Stomach (tissue), 19 donors: ENCODE data around the gene FLII. TPM values are rescaled to one million over a fixed set of nuclear protein-coding genes. Genes with fewer than 3 reads are reported as not detected.
"Not testable (repeated sequence)": the region's sequence is repeated elsewhere in the genome, so short reads cannot be mapped to it uniquely, and the experiment has no call there.

Experiments used
- DNase-seq, 2 donors: peaks; one replicate each; pipeline versions ENCODE4 v3.0.0 to v3.0.0-alpha.2; 2013 to 2019
- H3K27ac ChIP-seq, 5 donors: fragments of 200-600 bp in 4 of 5; sonication (generic) in 4 of 5; one replicate each; pipeline ENCODE4 v1.5.1; 2013 to 2019; ENCODE audit warnings: mild to moderate bottlenecking in 1 of 5, moderate library complexity in 1 of 5
- H3K27me3 ChIP-seq, 3 donors: fragments of 200-600 bp; sonication (generic); one replicate each; pipeline ENCODE4 v1.5.1; 2017 to 2019; ENCODE audit warnings: mixed run types in 1 of 3
- H3K36me3 ChIP-seq, 4 donors: fragments of 200-600 bp; sonication (generic); 1 replicate in 3 of 4; 2 replicates in 1 of 4; pipeline ENCODE4 v1.5.1; 2016 to 2019
- H3K4me1 ChIP-seq, 4 donors: fragments of 200-600 bp; sonication (generic); one replicate each; pipeline ENCODE4 v1.5.1; 2016 to 2019
- H3K4me3 ChIP-seq, 4 donors: fragments of 200-600 bp; sonication (generic) in 3 of 4; one replicate each; pipeline ENCODE4 v1.5.1; 2016 to 2019; ENCODE audit warnings: mild to moderate bottlenecking in 1 of 4
- H3K9me3 ChIP-seq, 4 donors: fragments of 200-600 bp; sonication (generic); one replicate each; pipeline ENCODE4 v1.5.1; 2016 to 2019
- CTCF ChIP-seq, 7 experiments: fragments of 450-650 bp in 4 of 7; fragments of 200-600 bp in 3 of 7; sonication (generic) in 3 of 7; IDR thresholded peaks; one replicate each; pipeline ENCODE4 v1.5.1; 2016 to 2019; ENCODE audit warnings: antibody characterized with exemption in 7 of 7, control low read depth in 2 of 7, mild to moderate bottlenecking in 1 of 7
- EP300 ChIP-seq: sonication (generic); formaldehyde crosslinking; IDR thresholded peaks from one replicate; pipeline ENCODE4 v1.6.1; 2017; ENCODE audit warnings: antibody characterized with exemption
- POLR2A ChIP-seq, 4 donors: fragments of 450-650 bp; IDR thresholded peaks; one replicate each; pipeline ENCODE4 v1.6.1; 2016; ENCODE audit warnings: antibody characterized with exemption in 4 of 4, control low read depth in 2 of 4, mild to moderate bottlenecking in 1 of 4, moderate library complexity in 1 of 4
- POLR2AphosphoS5 ChIP-seq, 3 donors: sonication (generic); formaldehyde crosslinking; IDR thresholded peaks; one replicate each; pipeline ENCODE4 v1.6.1; 2016; ENCODE audit warnings: antibody characterized with exemption in 3 of 3
- WGBS, 5 donors: extraction: QIAGEN DNeasy Blood & Tissue Kit in 3 of 5; methylation state at CpG; one replicate each; pipeline versions ENCODE4 v1.1.5 to v1.1.7; 2013 to 2018; 5-methylcytosine and 5-hydroxymethylcytosine counted together
- intact Hi-C: fragments of 100-400 bp; cut with DNase I; formaldehyde crosslinking; loops from one replicate; pipeline ENCODE4 v1.15.1; 2023; ENCODE audit warnings: low total_unique reads
- long read RNA-seq, 10 donors: transcript quantifications; one replicate each; lab custom pipeline, GENCODE V29; 2026
- polyA plus RNA-seq, 3 donors: library from polyadenylated mRNA; stranded (reverse); fragments of 200-250 nt; gene quantifications; one replicate each; pipeline ENCODE4 v1.2.3, GENCODE V29; 2013
- total RNA-seq, 5 donors: library from RNA; depleted of rRNA; stranded (reverse); fragments of >200 nt; gene quantifications; one replicate each; pipeline versions ENCODE4 v1.1.0 to v1.2.3, GENCODE V29; 2014 to 2016
- donor health status: healthy with polysubstance abuse.
- donor health status: Bipolar disorder and iron deficiency.
- donor health status: healthy.

FLII gene
- total RNA-seq (100 to 1,000 TPM; 107 to 677 (median 423) TPM), polyA plus RNA-seq (100 to 1,000 TPM; 114 to 237 (median 157) TPM)
- long read RNA-seq, donor 1, full-length matches to known transcripts: 4 of 9 reads
- long read RNA-seq, donor 1, partial matches to known transcripts: 5 of 9 reads
- long read RNA-seq, donor 1, other reads (novel, unspliced or antisense): 0 of 9 reads
- long read RNA-seq, donor 2, full-length matches to known transcripts: 4 of 4 reads
- long read RNA-seq, donor 2, partial matches to known transcripts: 0 of 4 reads
- long read RNA-seq, donor 2, other reads (novel, unspliced or antisense): 0 of 4 reads
- long read RNA-seq, donor 3, partial matches to known transcripts: 0 of 1 reads
- long read RNA-seq, donor 3, other reads (novel, unspliced or antisense): 0 of 1 reads
- long read RNA-seq, donor 4: 0 reads
- long read RNA-seq, donor 5, partial matches to known transcripts: 14 of 16 reads
- long read RNA-seq, donor 5, other reads (novel, unspliced or antisense): 0 of 16 reads
- long read RNA-seq, donor 6, full-length matches to known transcripts: 10 of 70 reads
- long read RNA-seq, donor 6, partial matches to known transcripts: 55 of 70 reads
- long read RNA-seq, donor 6, other reads (novel, unspliced or antisense): 5 of 70 reads
- long read RNA-seq, donor 7, full-length matches to known transcripts: 8 of 26 reads
- long read RNA-seq, donor 7, partial matches to known transcripts: 18 of 26 reads
- long read RNA-seq, donor 7, other reads (novel, unspliced or antisense): 0 of 26 reads
- long read RNA-seq, donor 8, partial matches to known transcripts: 6 of 9 reads
- long read RNA-seq, donor 8, other reads (novel, unspliced or antisense): 0 of 9 reads
- long read RNA-seq, donor 9, partial matches to known transcripts: 17 of 23 reads
- long read RNA-seq, donor 9, other reads (novel, unspliced or antisense): 0 of 23 reads
- long read RNA-seq, donor 10, partial matches to known transcripts: 0 of 3 reads
- long read RNA-seq, donor 10, other reads (novel, unspliced or antisense): 0 of 3 reads

GRCh38 chr17:18258356-18259038, at the start of gene FLII:
Gene FLII (minus strand): TSS chr17:18258738. CDS start chr17:18258690, 48 bp downstream.
- DNase-seq: peak; percentile 61 to 84
- H3K36me3 ChIP-seq: peaks cover 19 to 40% (median 38%) of the 10 kb centered on the region in 4 donors
- peak; percentile 24 to 81 (median 80) for TF ChIP-seq POLR2AphosphoS5 (IDR thresholded peaks at IDR 0.05)
- TF ChIP-seq POLR2A (IDR thresholded peaks at IDR 0.05): no peak
- intact Hi-C loops: no loop called here
- peaks cover 41 to 62% (median 59%) of the 10 kb centered on the region in 4 donors for H3K4me1 ChIP-seq
- H3K27me3 ChIP-seq: no peaks in the 10 kb centered on the region
- WGBS, 5 donors: 0 to 1% (median 0%) methylated on average over 21 to 71 of the region's 71 CpGs; no CpG with 5 or more reads in 1 of the 5 donors
- H3K27ac ChIP-seq: peak within 1 kb of the TSS; percentile 94 to 98 (median 97)
- peak within 1 kb of the TSS; percentile 79 to 99 (median 80) for H3K4me3 ChIP-seq
- H3K9me3 ChIP-seq: no peaks in the 10 kb centered on the region

- Histone ChIP-seq H3K4me1 (peaks cover 0 to 12% (median 2%) of the 10 kb centered on the region in 4 donors), H3K36me3 (peaks cover 69 to 100% (median 98%) of the 10 kb centered on the region in 4 donors)
- DNase-seq, intact Hi-C loops, H3K27me3 ChIP-seq, H3K9me3 ChIP-seq, H3K4me3 ChIP-seq, H3K27ac ChIP-seq: not testable (repeated sequence)
- 84 to 94% (median 91%) methylated on average over 13 of the region's 13 CpGs for WGBS, 5 donors
These were observed 44.7 kb upstream of the FLII start for GRCh38 chr17:18303206-18303605.

GRCh38 chr17:18300725-18301480, 42.4 kb upstream of the FLII start:
- Histone ChIP-seq H3K27me3 (no peaks in the 10 kb centered on the region), H3K36me3 (peaks cover 49 to 94% (median 90%) of the 10 kb centered on the region in 4 donors), H3K9me3 (no peaks in the 10 kb centered on the region), H3K27ac (peak overlapping the region in 2 of 5 donors; percentile 30 to 38), H3K4me1 (peaks cover 0 to 12% (median 2%) of the 10 kb centered on the region in 4 donors), H3K4me3 (no peak overlapping the region)
- intact Hi-C loops: no loop called here
- DNase-seq: peak; percentile 33 to 42
- 69 to 84% (median 78%) methylated on average over 8 of the region's 8 CpGs for WGBS, 5 donors
- TF ChIP-seq POLR2AphosphoS5 (IDR thresholded peaks at IDR 0.05) (no peak), POLR2A (IDR thresholded peaks at IDR 0.05) (no peak), CTCF (IDR thresholded peaks at IDR 0.05) (no peak)

GRCh38 chr17:18298061-18298460, 39.5 kb upstream of the FLII start:
- WGBS, 5 donors: 73 to 98% (median 93%) methylated on average over 2 to 28 of the region's 30 CpGs
- Histone ChIP-seq H3K4me1 (peaks cover 0 to 12% (median 2%) of the 10 kb centered on the region in 4 donors), H3K36me3 (peaks cover 42 to 94% (median 90%) of the 10 kb centered on the region in 4 donors)
- DNase-seq, H3K27ac ChIP-seq, H3K9me3 ChIP-seq, H3K27me3 ChIP-seq, intact Hi-C loops, H3K4me3 ChIP-seq: not testable (repeated sequence)

- Histone ChIP-seq H3K4me3 (no peak overlapping the region), H3K4me1 (no peaks in the 10 kb centered on the region), H3K27ac (no peak overlapping the region), H3K36me3 (peaks cover 58 to 100% (median 97%) of the 10 kb centered on the region in 4 donors), H3K9me3 (no peaks in the 10 kb centered on the region), H3K27me3 (no peaks in the 10 kb centered on the region)
- no peak for DNase-seq
- intact Hi-C loops: no loop called here
- TF ChIP-seq POLR2AphosphoS5 (IDR thresholded peaks at IDR 0.05) (no peak), CTCF (IDR thresholded peaks at IDR 0.05) (no peak), POLR2A (IDR thresholded peaks at IDR 0.05) (no peak), EP300 (no peak)
- WGBS, 5 donors: 91 to 94% (median 92%) methylated on average over 15 of the region's 15 CpGs
These were observed 33.4 kb upstream of the FLII start for GRCh38 chr17:18291718-18292540.
